ENCODE data around the gene GOLGA6L9.
"Not testable (repeated sequence)": the region's sequence is repeated elsewhere in the genome, so short reads cannot be mapped to it uniquely, and the experiment has no call there.

The GOLGA6L9 gene, protein sequence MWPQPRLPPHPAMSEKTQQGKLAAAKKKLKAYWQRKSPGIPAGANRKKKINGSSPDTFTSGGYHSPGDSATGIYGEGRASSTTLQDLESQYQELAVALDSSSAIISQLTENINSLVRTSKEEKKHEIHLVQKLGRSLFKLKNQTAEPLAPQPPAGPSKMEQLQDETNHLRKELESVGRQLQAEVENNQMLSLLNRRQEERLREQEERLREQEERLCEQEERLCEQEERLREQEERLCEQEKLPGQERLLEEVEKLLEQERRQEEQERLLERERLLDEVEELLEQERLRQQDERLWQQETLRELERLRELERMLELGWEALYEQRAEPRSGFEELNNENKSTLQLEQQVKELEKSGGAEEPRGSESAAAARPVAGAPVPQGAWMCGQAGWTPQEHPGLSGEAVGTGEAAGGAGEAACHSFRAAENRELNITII

DNA sequence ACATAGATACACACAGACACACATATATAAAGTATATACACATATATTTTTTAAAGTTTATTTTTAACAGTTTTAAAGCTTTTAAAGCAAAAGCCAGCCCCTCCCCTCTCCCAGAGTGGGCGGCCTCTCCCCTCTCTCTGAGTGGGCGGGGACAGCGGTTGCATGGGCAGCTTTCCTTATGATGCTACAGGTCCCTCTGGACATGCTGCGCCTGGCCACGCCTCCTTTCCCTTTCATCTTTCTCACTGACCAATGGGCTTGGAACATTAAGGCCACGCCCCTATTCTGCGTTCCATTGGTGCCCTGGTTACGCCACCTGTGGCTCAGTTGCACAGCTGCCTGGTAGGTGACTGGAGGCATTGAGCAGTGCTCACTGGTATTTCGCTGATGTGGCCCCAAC lies at the start of gene GOLGA6L9:
Gene GOLGA6L9 (plus strand): TSS at position 124 of the 400 bp plus-strand sequence. CDS start 264 bp downstream, at position 388.
- not testable (repeated sequence) for H3K4me1 ChIP-seq (ENCODE audit: insufficient read depth, low read length); H3K27me3 ChIP-seq (ENCODE audit: control insufficient read depth in 1 of 2, insufficient read depth in 2 of 2, low read length in 2 of 2); H3K27ac ChIP-seq (ENCODE audit: low read depth, low read length)

DNA sequence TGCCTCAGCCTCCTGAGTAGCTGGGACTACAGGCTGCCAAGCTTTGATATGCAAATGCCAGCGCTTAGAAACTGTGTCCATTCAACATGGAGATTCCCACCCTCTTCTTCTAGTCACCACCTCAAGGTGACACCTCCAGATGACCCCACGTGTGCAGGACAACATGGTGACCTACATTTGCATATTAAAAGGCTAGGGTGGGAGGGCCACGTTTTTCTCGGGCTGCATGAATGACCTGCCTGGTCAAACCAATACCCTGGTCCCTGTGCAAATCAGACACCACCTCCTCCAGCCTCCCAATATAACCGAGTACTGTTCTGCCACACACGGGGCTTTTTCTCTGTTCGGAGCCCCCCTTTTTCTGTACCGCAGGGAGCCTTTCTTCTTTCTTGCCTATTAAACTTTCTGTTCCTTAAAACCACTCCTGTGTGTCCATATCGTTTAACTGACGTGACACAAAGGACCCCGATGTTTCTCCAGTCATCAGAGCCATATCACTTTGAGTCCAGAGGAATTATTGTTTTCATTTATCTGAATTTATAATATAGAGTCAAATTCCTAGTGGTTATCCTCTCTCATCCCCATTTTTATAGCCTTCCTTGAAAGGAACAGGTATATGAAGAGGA lies 48.2 kb upstream of the GOLGA6L9 start:
- not testable (repeated sequence) for H3K4me1 ChIP-seq (ENCODE audit: insufficient read depth, low read length); H3K4me3 ChIP-seq (ENCODE audit: low read depth in 1 of 2, low read length in 2 of 2); H3K9me3 ChIP-seq (ENCODE audit: low read length); H3K27me3 ChIP-seq (ENCODE audit: control insufficient read depth in 1 of 2, insufficient read depth in 2 of 2, low read length in 2 of 2); H3K27ac ChIP-seq (ENCODE audit: low read depth, low read length); H3K36me3 ChIP-seq (ENCODE audit: insufficient read depth, low read length); H3K9ac ChIP-seq (ENCODE audit: low read length)

More for the DNA sequence above, at the start of gene GOLGA6L9:
- not testable (repeated sequence) for H3K9me3 ChIP-seq (ENCODE audit: low read length); H3K36me3 ChIP-seq (ENCODE audit: insufficient read depth, low read length); H3K9ac ChIP-seq (ENCODE audit: low read length); H3K4me3 ChIP-seq (ENCODE audit: low read depth in 1 of 2, low read length in 2 of 2)

DNA sequence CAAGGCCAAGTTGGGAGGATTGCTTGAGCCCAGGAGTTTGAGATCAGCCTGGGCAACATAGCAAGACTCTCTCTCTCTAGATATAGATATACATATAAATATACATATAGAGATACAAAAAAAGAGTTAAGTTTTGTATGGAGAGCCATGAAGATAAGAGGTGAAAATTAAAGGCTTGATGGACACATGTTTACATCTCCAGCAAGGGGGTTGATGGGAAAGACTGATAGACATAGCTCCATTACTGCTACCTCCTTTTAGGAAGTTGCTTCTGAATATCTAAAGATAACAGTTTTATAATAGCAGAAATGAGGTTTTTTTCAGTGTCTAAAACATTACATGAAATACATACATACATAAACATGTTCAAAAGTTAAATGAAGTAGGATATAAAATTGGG lies 42.4 kb upstream of the GOLGA6L9 start:
- not testable (repeated sequence) for H3K9me3 ChIP-seq (ENCODE audit: low read length); H3K27me3 ChIP-seq (ENCODE audit: control insufficient read depth in 1 of 2, insufficient read depth in 2 of 2, low read length in 2 of 2); H3K36me3 ChIP-seq (ENCODE audit: insufficient read depth, low read length); H3K9ac ChIP-seq (ENCODE audit: low read length); H3K4me3 ChIP-seq (ENCODE audit: low read depth in 1 of 2, low read length in 2 of 2); H3K4me1 ChIP-seq (ENCODE audit: insufficient read depth, low read length); H3K27ac ChIP-seq (ENCODE audit: low read depth, low read length)

DNA sequence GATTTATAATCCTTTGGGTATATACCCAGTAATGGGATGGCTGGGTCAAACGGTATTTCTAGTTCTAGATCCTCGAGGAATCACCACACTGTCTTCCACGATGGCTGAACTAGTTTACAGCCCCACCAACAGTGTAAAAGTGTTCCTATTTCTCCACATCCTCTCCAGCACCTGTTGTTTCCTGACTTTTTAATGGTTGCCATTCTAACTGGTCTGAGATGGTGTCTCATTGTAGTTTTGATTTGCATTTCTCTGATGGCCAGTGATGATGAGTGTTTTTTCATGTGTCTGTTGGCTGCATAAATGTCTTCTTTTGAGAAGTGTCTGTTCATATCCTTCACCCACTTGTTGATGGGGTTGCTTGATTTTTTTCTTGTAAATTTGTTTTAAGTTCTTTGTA lies 39.5 kb upstream of the GOLGA6L9 start:
- not testable (repeated sequence) for H3K27ac ChIP-seq (ENCODE audit: low read depth, low read length); H3K36me3 ChIP-seq (ENCODE audit: insufficient read depth, low read length); H3K9me3 ChIP-seq (ENCODE audit: low read length); H3K4me1 ChIP-seq (ENCODE audit: insufficient read depth, low read length); H3K4me3 ChIP-seq (ENCODE audit: low read depth in 1 of 2, low read length in 2 of 2); H3K9ac ChIP-seq (ENCODE audit: low read length); H3K27me3 ChIP-seq (ENCODE audit: control insufficient read depth in 1 of 2, insufficient read depth in 2 of 2, low read length in 2 of 2)

DNA sequence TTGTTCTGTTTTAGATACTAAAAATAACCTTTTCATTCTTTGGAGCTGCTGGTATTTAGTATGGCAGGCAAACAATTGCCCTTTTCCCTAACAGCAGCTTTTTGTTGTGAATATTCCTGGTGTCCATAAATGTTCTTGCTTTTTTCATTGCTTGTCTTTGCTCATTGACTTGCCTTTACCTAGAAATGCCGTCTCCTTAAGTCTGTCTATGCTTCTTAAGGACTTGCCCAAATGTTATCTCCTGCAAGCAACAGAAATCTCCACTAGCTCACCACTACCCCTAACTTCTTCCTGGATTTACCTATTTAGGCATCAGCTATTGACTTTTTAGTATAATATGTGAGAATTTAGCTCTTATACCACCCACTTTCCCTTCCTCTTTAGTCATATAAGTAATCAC lies 37.5 kb upstream of the GOLGA6L9 start:
- not testable (repeated sequence) for H3K27me3 ChIP-seq (ENCODE audit: control insufficient read depth in 1 of 2, insufficient read depth in 2 of 2, low read length in 2 of 2); H3K27ac ChIP-seq (ENCODE audit: low read depth, low read length); H3K36me3 ChIP-seq (ENCODE audit: insufficient read depth, low read length)

DNA sequence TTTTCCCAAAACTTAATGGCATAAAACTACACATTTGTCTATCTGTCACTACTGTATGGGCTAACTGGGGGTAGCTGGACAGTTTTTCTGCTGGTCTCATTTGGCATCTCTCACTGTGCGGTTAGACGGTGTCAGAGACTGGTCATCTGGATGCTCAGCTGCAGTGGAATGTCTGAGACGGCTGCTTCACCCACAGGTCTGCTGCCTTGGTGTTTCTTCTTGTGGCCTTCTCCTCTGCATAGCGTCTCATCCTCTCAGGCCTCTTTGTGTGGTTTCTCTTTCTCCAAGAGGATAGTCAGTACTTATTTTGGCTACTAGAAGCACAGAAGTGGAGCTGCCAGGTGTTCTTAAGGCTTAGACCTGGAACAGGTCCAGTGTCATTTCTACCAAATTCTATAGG lies 35.9 kb upstream of the GOLGA6L9 start:
- no peaks in the 10 kb centered on the region for H3K36me3 ChIP-seq (ENCODE audit: insufficient read depth, low read length)
- no peak overlapping the region for H3K27ac ChIP-seq (ENCODE audit: low read depth, low read length)
- no peak overlapping the region for H3K9ac ChIP-seq (ENCODE audit: low read length)
- no peaks in the 10 kb centered on the region for H3K27me3 ChIP-seq (ENCODE audit: control insufficient read depth in 1 of 2, insufficient read depth in 2 of 2, low read length in 2 of 2)
- H3K9me3 ChIP-seq (ENCODE audit: low read length) = no peaks in the 10 kb centered on the region
- no peaks in the 10 kb centered on the region for H3K4me1 ChIP-seq (ENCODE audit: insufficient read depth, low read length)
- H3K4me3 ChIP-seq (ENCODE audit: low read depth in 1 of 2, low read length in 2 of 2) = no peak overlapping the region

More for the DNA sequence above, 37.5 kb upstream of the GOLGA6L9 start:
- not testable (repeated sequence) for H3K4me3 ChIP-seq (ENCODE audit: low read depth in 1 of 2, low read length in 2 of 2); H3K4me1 ChIP-seq (ENCODE audit: insufficient read depth, low read length); H3K9ac ChIP-seq (ENCODE audit: low read length); H3K9me3 ChIP-seq (ENCODE audit: low read length)

DNA sequence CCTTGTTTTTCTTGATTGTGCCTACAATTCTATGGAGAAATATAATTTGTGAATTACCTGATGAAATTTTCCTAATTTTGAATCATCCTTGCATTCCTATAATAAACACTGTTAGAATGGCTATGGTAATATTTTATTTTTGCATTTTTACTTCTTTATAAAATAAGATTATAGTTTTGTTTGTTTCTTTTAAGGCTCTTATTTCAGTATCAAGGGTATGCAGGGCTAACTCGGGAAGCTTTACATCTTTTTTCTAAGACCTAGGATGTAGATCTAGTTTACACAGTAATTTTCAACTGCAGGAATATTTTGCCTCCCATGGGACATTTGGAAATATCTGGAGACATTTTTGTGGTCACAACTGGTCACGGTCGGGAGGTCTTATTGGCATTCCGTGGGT lies 33.8 kb upstream of the GOLGA6L9 start:
- H3K9me3 ChIP-seq (ENCODE audit: low read length); H3K4me3 ChIP-seq (ENCODE audit: low read depth in 1 of 2, low read length in 2 of 2); H3K4me1 ChIP-seq (ENCODE audit: insufficient read depth, low read length); H3K27me3 ChIP-seq (ENCODE audit: control insufficient read depth in 1 of 2, insufficient read depth in 2 of 2, low read length in 2 of 2); H3K27ac ChIP-seq (ENCODE audit: low read depth, low read length); H3K36me3 ChIP-seq (ENCODE audit: insufficient read depth, low read length); H3K9ac ChIP-seq (ENCODE audit: low read length): not testable (repeated sequence)

DNA sequence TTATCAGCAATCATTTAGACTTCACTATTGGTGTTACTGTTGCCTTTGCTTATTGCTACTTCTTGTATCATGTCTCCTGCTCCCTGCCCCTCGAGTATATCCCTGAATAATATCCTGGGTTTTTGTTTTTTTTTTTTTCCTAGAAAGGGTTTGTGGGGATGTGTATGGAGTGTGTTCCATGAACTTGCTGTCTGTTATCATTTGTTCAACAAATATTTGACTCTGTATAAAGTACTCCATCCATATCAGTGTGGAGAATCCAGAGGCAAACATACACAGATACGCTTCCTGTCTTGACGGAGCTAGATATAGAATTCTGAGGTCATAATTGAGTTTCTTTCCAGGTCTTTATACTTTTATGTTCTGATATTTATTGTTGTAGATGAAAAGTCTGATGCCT lies 31.8 kb upstream of the GOLGA6L9 start:
- Histone ChIP-seq H3K9ac (ENCODE audit: low read length) (no peak overlapping the region), H3K4me1 (ENCODE audit: insufficient read depth, low read length) (no peaks in the 10 kb centered on the region), H3K27ac (ENCODE audit: low read depth, low read length) (no peak overlapping the region), H3K9me3 (ENCODE audit: low read length) (no peaks in the 10 kb centered on the region), H3K36me3 (ENCODE audit: insufficient read depth, low read length) (no peaks in the 10 kb centered on the region), H3K27me3 (ENCODE audit: control insufficient read depth in 1 of 2, insufficient read depth in 2 of 2, low read length in 2 of 2) (no peaks in the 10 kb centered on the region), H3K4me3 (ENCODE audit: low read depth in 1 of 2, low read length in 2 of 2) (no peak overlapping the region)

DNA sequence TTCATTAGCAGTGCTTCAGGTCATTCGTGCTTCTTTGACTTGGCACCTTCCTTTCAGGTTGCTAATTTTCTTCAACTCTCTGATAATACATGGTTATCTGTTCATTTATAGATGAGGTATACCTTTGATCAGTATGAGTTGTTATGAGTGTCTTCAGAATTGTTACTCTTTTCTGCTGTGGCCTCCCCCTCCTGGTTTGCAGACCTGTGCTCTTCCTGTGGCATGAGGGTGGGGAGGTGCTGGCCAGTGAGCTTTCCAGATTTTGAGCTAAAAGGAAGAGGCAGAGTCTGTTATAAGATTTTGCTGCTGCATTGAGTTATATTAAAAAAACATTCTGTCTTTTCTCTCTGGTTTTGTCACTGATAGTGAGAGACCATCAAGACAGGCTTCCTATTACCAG lies 30.8 kb upstream of the GOLGA6L9 start:
- H3K27me3 ChIP-seq (ENCODE audit: control insufficient read depth in 1 of 2, insufficient read depth in 2 of 2, low read length in 2 of 2) = no peaks in the 10 kb centered on the region
- H3K9ac ChIP-seq (ENCODE audit: low read length) = no peak overlapping the region

DNA sequence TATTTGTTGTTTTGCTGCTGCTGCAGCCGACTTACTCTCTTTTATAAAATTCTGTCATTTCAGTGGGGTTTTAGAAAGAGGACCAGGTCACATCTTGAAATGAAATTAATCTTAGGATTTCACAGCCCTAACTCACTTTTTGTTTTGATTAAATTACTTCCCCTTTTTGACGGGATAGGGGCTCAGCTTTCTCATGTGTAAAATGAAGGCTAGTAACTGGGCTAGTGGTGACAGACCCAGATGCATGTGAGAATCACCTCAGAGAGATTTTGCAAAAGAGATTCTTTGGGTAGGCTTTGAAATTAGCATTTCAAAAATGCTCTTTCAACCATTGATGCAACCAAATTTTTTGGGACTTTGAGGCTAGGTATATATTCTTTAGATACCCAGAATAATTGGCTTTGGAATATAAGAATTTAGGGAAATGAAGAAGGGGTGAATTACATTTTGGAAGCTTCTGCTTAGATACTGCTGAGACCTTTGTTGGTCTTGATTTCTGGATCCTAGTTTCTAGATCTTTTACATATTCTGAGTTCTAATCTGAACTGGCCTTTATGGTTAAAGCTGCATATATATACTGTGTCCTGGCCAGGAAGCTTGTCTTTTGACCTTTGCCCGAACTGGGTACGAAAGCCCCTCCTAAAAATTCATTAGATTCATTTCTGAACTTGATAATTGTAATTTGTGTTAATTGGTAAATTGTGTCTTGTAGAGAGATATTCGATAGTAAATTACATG lies 30.1 kb upstream of the GOLGA6L9 start:
- H3K9ac ChIP-seq (ENCODE audit: low read length); H3K27me3 ChIP-seq (ENCODE audit: control insufficient read depth in 1 of 2, insufficient read depth in 2 of 2, low read length in 2 of 2): not testable (repeated sequence)

More for the DNA sequence above, 30.8 kb upstream of the GOLGA6L9 start:
- Histone ChIP-seq H3K9me3 (ENCODE audit: low read length) (no peaks in the 10 kb centered on the region), H3K4me3 (ENCODE audit: low read depth in 1 of 2, low read length in 2 of 2) (no peak overlapping the region), H3K36me3 (ENCODE audit: insufficient read depth, low read length) (no peaks in the 10 kb centered on the region), H3K4me1 (ENCODE audit: insufficient read depth, low read length) (no peaks in the 10 kb centered on the region), H3K27ac (ENCODE audit: low read depth, low read length) (no peak overlapping the region)

DNA sequence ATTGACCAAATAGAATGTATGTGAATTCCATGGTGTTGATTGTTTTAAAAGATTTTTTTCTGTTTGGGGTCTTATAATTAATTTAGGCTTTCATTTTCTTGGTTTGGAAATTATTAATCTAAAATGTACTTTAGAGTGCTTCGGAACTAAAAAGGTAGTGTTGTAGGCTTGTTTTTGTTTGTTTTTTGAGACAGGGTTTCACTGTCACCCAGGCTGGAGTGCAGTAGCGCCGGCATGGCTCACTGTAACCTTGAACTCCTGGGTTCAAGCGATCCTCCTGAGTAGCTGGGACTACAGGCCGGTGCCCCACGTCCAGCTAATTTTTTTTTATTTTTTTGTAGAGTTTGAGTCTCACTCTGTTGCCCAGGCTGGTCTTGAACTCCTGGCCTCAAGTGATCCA lies 27.7 kb upstream of the GOLGA6L9 start:
- not testable (repeated sequence) for H3K4me1 ChIP-seq (ENCODE audit: insufficient read depth, low read length); H3K27ac ChIP-seq (ENCODE audit: low read depth, low read length); H3K9me3 ChIP-seq (ENCODE audit: low read length); H3K27me3 ChIP-seq (ENCODE audit: control insufficient read depth in 1 of 2, insufficient read depth in 2 of 2, low read length in 2 of 2); H3K36me3 ChIP-seq (ENCODE audit: insufficient read depth, low read length); H3K9ac ChIP-seq (ENCODE audit: low read length); H3K4me3 ChIP-seq (ENCODE audit: low read depth in 1 of 2, low read length in 2 of 2)

More for the DNA sequence above, 30.1 kb upstream of the GOLGA6L9 start:
- not testable (repeated sequence) for H3K9me3 ChIP-seq (ENCODE audit: low read length); H3K4me1 ChIP-seq (ENCODE audit: insufficient read depth, low read length); H3K4me3 ChIP-seq (ENCODE audit: low read depth in 1 of 2, low read length in 2 of 2); H3K27ac ChIP-seq (ENCODE audit: low read depth, low read length); H3K36me3 ChIP-seq (ENCODE audit: insufficient read depth, low read length)
